GM23248 (cell line): ENCODE data around the gene SCN4B. TPM values are rescaled to one million over a fixed set of nuclear protein-coding genes. Genes with fewer than 3 reads are reported as not detected.

ENCODE experiments used
- DNase-seq: peaks from one replicate; pipeline ENCODE4 v3.0.0-alpha.2; 2015
- H2AFZ ChIP-seq: fragments of 200-600 bp; sonication (generic); 2 replicates; pipeline ENCODE4 v1.6.1; 2016; ENCODE audit warnings: antibody characterized with exemption
- H3F3A ChIP-seq: fragments of 200-600 bp; sonication (generic); 2 replicates; pipeline ENCODE4 v1.6.1; 2016; ENCODE audit warnings: mild to moderate bottlenecking, antibody characterized with exemption, mixed run types; ENCODE audit not compliant: insufficient read depth
- H3K27ac ChIP-seq: fragments of 200-600 bp; sonication (generic); 2 replicates; pipeline ENCODE4 v1.5.1; 2016; ENCODE audit warnings: mild to moderate bottlenecking
- H3K27me3 ChIP-seq: fragments of 200-600 bp; sonication (generic); replicated peaks from 2 replicates; pipeline ENCODE4 v1.6.1; 2016; ENCODE audit warnings: mild to moderate bottlenecking; ENCODE audit not compliant: insufficient read depth
- H3K36me3 ChIP-seq: fragments of 200-600 bp; sonication (generic); 2 replicates; pipeline ENCODE4 v1.6.1; 2016; ENCODE audit warnings: low read depth, mild to moderate bottlenecking
- H3K4me1 ChIP-seq: fragments of 200-600 bp; sonication (generic); 2 replicates; pipeline ENCODE4 v1.6.1; 2016; ENCODE audit warnings: mild to moderate bottlenecking; ENCODE audit not compliant: insufficient read depth
- H3K4me2 ChIP-seq: fragments of 200-600 bp; sonication (generic); one replicate; pipeline ENCODE4 v1.6.1; 2016; ENCODE audit warnings: mild to moderate bottlenecking; ENCODE audit not compliant: unreplicated experiment
- H3K4me3 ChIP-seq: fragments of 200-600 bp; sonication (generic); 2 replicates; pipeline ENCODE4 v1.5.1; 2016; ENCODE audit warnings: mild to moderate bottlenecking
- H3K79me2 ChIP-seq: fragments of 200-600 bp; sonication (generic); 2 replicates; pipeline ENCODE4 v1.6.1; 2016; ENCODE audit warnings: mild to moderate bottlenecking; ENCODE audit not compliant: insufficient read depth
- H3K9ac ChIP-seq: fragments of 200-600 bp; sonication (generic); 2 replicates; pipeline ENCODE4 v1.6.1; 2016; ENCODE audit warnings: mild to moderate bottlenecking
- H3K9me2 ChIP-seq: fragments of 200-600 bp; sonication (generic); 2 replicates; pipeline ENCODE4 v1.6.1; 2016; ENCODE audit warnings: mixed run types, mild to moderate bottlenecking, moderate library complexity; ENCODE audit not compliant: insufficient read depth
- H3K9me3 ChIP-seq: fragments of 200-600 bp; sonication (generic); one replicate; pipeline ENCODE4 v1.6.1; 2017; ENCODE audit warnings: low read depth
- H4K20me1 ChIP-seq: fragments of 200-600 bp; sonication (generic); 2 replicates; pipeline ENCODE4 v1.6.0; 2016; ENCODE audit not compliant: insufficient read depth
- EZH2 ChIP-seq: fragments of 200-600 bp; sonication (generic); IDR thresholded peaks from 2 replicates; pipeline ENCODE4 v1.6.1; 2018; ENCODE audit warnings: antibody characterized with exemption, mild to moderate bottlenecking; ENCODE audit not compliant: insufficient read depth, poor library complexity, severe bottlenecking
- EZH2phosphoT487 ChIP-seq: fragments of 200-600 bp; sonication (generic); IDR thresholded peaks from 2 replicates; pipeline ENCODE4 v1.6.1; 2018; ENCODE audit warnings: antibody characterized with exemption, moderate library complexity, mild to moderate bottlenecking, low read depth; ENCODE audit not compliant: insufficient read depth
- WGBS, 2 experiments: methylation state at CpG; one replicate each; pipeline ENCODE4 v1.1.6; 2015 to 2017; ENCODE audit warnings: low lambda C conversion rate in 2 of 2, low coverage in 1 of 2; ENCODE audit errors: missing lambda C conversion rate in 2 of 2; 5-methylcytosine and 5-hydroxymethylcytosine counted together
- in situ Hi-C: fragments of 300-500 bp; cut with MboI; formaldehyde crosslinking; loops from 2 replicates; pipeline ENCODE4 v1.15.0; 2020
- polyA plus RNA-seq: library from polyadenylated mRNA; unstranded; fragments of >200 nt; fragmentation: Nextera tagmentation; extraction: Ambion mirVana; gene quantifications from 2 replicates; pipeline ENCODE4 v1.2.1, GENCODE V29; 2016
- total RNA-seq: library from RNA; depleted of rRNA; stranded (reverse); fragments of >200 nt; shearing (Covaris generic); gene quantifications from 2 replicates; pipeline ENCODE4 v1.2.3, GENCODE V29; 2014

Gene SCN4B
- total and polyA plus RNA-seq, 2 experiments from 2014 or later = not detected

DNA sequence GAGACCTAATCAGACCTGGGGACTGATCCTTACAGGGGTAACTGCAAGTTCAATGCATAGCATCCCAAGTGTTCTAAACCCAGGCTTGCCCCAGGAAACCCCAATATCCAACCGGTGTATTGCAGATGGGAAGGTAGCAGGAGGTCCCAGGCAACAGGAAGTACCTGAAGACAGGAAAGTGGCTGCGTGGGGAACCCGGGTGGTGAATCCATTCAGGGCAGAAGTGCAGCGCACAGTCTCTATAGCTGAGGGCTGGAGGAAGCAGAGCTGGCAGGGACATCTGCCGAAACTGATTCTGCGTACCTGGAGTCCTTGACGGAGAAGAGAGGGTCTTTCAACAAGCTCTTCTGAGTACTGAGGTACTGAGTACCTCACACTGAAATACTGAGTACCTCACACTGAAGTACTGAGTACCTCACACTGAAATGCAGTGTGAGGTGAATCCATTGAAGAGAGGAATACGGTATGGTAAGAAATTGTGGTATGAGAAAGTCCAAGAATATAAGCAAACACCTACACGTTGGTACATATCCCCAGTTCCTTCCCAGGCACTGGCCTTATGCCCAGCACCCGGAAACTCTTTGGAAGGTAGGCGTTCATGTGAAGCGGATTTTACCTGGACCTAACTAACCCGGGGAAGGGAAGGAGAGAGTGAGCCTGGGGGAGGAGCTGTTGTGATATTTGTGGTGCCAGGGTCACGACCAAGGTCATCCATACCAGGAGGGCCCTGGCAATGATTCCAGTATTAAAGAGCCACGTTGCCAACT, 20.1 kb downstream of the SCN4B start:
- DNase-seq = no peak
- H3K27me3 ChIP-seq = no peaks in the 10 kb centered on the region; the same call in 1 of the 2 replicates
- no peak overlapping the region for H2AFZ ChIP-seq
- in situ Hi-C loops = no loop called here
- TF ChIP-seq EZH2phosphoT487 (no peak), EZH2 (no peak)
- no peak overlapping the region for H3K4me3 ChIP-seq
- no peaks in the 10 kb centered on the region for H3K36me3 ChIP-seq
- no peak overlapping the region for H3K9ac ChIP-seq
- H3K9me2 ChIP-seq = no peaks in the 10 kb centered on the region
- H3F3A ChIP-seq = no peaks in the 10 kb centered on the region
- no peaks in the 10 kb centered on the region for H3K79me2 ChIP-seq
- whole genome bisulfite sequencing, 2 experiments = 64 to 67% methylated on average over 15 of the region's 15 CpGs
- no peak overlapping the region for H3K4me2 ChIP-seq
- no peak overlapping the region for H3K27ac ChIP-seq
- H3K4me1 ChIP-seq = no peaks in the 10 kb centered on the region
- no peaks in the 10 kb centered on the region for H4K20me1 ChIP-seq
- no peaks in the 10 kb centered on the region for H3K9me3 ChIP-seq

DNA sequence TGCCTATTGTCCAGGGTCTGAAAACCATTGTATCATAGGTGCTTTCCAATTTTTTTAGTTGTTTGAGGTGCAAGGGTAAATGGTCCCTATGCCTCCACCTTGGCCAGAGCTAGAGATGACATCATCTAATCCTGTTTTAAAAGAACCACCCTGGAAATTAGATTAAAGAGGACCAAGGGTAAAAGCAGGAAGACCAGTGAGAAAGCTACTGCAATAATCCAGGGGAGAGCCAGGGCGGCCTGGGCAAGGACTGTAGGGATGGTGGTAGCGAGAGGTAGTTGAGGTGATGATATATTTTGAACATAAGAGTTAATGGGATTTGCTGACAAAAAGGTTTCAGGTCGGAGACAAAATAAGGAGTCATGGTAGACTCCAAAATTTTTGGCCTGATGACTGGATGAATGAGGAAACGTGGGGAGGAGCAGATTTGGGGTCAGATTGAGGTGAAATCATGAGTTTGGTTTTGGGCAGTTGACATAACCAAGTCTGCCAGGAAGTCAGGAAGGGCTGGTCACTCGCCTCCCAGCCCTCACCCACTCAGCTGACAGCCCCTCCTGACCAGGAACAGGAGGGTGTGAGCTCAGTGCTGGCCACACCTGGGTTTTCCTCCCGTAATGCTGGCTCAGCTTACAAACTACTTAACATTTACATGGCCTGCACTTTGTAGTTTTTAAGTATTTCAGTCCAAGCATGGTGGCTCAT, 23.0 kb downstream of the SCN4B start:
- in situ Hi-C loops = no loop called here
- Histone ChIP-seq H4K20me1 (no peaks in the 10 kb centered on the region), H3K9ac (no peak overlapping the region), H3F3A (no peaks in the 10 kb centered on the region), H3K36me3 (no peaks in the 10 kb centered on the region), H3K79me2 (no peaks in the 10 kb centered on the region), H3K9me3 (no peaks in the 10 kb centered on the region), H3K4me1 (no peaks in the 10 kb centered on the region), H3K27ac (no peak overlapping the region), H3K9me2 (no peaks in the 10 kb centered on the region), H3K4me3 (no peak overlapping the region), H2AFZ (no peak overlapping the region), H3K27me3 (no peaks in the 10 kb centered on the region; the same call in 1 of the 2 replicates), H3K4me2 (no peak overlapping the region)
- WGBS, 2 experiments = 27% methylated on average over 6 of the region's 6 CpGs
- no peak for TF ChIP-seq EZH2
- TF ChIP-seq EZH2phosphoT487 = no peak
- no peak for DNase-seq

DNA sequence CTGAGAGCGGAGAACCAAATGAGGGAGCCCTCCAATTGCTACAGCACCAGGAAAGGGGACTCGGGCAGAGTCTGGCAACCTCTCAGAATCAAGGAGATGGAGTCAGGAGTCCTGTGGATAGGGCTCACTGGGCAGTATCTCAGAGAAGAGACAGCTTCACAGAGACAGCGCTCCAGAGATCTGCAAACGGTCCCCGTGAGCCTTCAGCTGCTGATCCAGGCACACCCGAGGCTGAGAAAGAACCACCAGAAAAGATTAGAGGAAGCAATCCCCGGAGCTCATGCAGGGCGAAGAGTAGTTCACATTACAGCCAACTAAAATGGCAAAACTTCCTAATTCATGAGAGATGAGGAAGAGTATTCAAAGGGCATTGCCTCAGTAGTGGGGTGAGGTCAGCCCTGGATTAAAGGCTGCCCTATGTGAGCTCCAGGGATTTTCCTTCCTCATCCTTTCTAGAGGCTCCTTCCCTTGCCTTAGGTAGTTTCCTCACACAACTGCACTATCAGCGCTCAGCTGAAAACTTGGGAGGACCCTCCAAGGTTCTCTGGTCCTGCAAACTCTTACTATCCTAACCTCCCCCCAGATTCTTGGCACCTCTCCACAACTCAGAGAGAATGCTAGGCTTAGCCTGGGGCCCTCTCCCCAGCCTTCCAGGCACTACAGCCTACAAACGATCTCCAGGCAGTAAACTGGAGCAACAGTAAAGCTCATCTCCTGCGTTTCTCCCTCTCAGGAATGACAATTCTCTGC, 23.7 kb downstream of the SCN4B start:
- no peaks in the 10 kb centered on the region for H3K9me3 ChIP-seq
- TF ChIP-seq EZH2phosphoT487 = no peak
- no peak for TF ChIP-seq EZH2
- no peak overlapping the region for H2AFZ ChIP-seq
- no peak overlapping the region for H3K27ac ChIP-seq
- WGBS, 2 experiments = 37 to 39% methylated on average over 11 of the region's 11 CpGs
- no peak overlapping the region for H3K9ac ChIP-seq
- H3K79me2 ChIP-seq = no peaks in the 10 kb centered on the region
- in situ Hi-C loops = no loop called here
- H3K4me2 ChIP-seq = no peak overlapping the region
- H4K20me1 ChIP-seq = no peaks in the 10 kb centered on the region
- H3K9me2 ChIP-seq = no peaks in the 10 kb centered on the region
- H3K36me3 ChIP-seq = no peaks in the 10 kb centered on the region
- H3K4me3 ChIP-seq = no peak overlapping the region
- H3F3A ChIP-seq = no peaks in the 10 kb centered on the region
- DNase-seq = no peak
- no peaks in the 10 kb centered on the region for H3K4me1 ChIP-seq
- H3K27me3 ChIP-seq = no peaks in the 10 kb centered on the region; the same call in 1 of the 2 replicates

DNA sequence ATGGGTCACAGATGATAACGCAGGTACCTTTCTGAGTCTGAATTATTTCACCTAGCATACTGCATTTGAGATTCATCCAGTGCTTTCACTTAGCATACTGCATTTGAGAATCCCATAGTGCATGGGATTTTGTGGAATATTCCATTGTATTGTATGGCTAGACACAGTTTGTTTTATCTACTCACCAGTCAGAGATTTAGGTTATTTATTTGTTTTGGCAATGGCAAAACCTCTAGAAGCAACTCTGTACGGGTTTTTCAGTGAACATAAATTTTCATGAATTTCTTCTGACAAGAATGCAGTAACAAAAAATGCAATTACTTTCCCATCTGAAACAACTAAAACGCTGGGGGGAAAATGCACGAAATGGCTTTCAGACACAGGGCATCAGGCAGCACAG, 24.3 kb downstream of the SCN4B start:
- no peaks in the 10 kb centered on the region for H3K4me1 ChIP-seq
- H3K9me2 ChIP-seq = no peaks in the 10 kb centered on the region
- no peaks in the 10 kb centered on the region for H3F3A ChIP-seq
- H4K20me1 ChIP-seq = no peaks in the 10 kb centered on the region
- DNase-seq = no peak
- in situ Hi-C loops = no loop called here
- no peaks in the 10 kb centered on the region; the same call in 1 of the 2 replicates for H3K27me3 ChIP-seq
- no peaks in the 10 kb centered on the region for H3K36me3 ChIP-seq
- TF ChIP-seq EZH2phosphoT487 (no peak), EZH2 (no peak)
- WGBS, 2 experiments = 17 to 25% methylated on average over 4 of the region's 4 CpGs
- no peaks in the 10 kb centered on the region for H3K9me3 ChIP-seq
- H3K9ac ChIP-seq = no peak overlapping the region
- H3K27ac ChIP-seq = no peak overlapping the region
- no peak overlapping the region for H3K4me2 ChIP-seq
- H3K79me2 ChIP-seq = no peaks in the 10 kb centered on the region
- no peak overlapping the region for H2AFZ ChIP-seq
- H3K4me3 ChIP-seq = no peak overlapping the region
